ENCODE data around the gene TMEM74B. TPM values are rescaled to one million over a fixed set of nuclear protein-coding genes. Genes with fewer than 3 reads are reported as not detected.

TMEM74B gene
- total RNA-seq, 1 experiment from 2014 or later, result 8.4 TPM

DNA sequence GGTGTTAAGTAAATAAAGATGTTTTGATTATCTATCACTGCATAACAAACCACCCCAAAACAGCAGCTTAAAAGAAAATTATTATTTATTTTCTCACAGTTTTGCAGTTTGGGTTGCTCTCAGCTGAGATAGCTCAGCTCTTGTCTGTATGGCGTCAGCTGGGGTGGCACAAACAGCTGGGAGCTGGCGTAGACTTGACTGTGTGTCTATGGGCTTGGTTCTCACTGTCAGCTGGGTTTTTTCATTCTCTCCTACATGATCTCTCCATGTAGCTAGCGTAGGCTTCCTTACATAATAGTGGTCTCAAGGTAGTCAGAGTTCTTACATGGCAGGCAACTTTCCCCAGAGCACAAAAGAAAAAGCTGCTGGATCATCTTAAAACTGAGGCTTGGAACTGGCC is 6.5 kb upstream of the TMEM74B start:
- no peak overlapping the region for H3K27ac Mint-ChIP-seq
- H3K36me3 Mint-ChIP-seq, result no peaks in the 10 kb centered on the region
- ChIA-PET CTCF (no interaction called here), POLR2A (no interaction called here)
- no peak for ATAC-seq
- no peak for DNase-seq (ENCODE audit: low spot score)
- H3K9me3 Mint-ChIP-seq, result no peaks in the 10 kb centered on the region
- peaks cover 42% of the 10 kb centered on the region for H3K27me3 Mint-ChIP-seq (ENCODE audit: low read depth)
- H3K4me1 Mint-ChIP-seq, result peaks cover 9% of the 10 kb centered on the region
- H3K4me3 Mint-ChIP-seq, result no peak overlapping the region
- no peak for TF ChIP-seq SOX15 (CRISPR knock-in tag; IDR thresholded peaks at IDR 0.05)
- TF ChIP-seq EMX1 (CRISPR knock-in tag; IDR thresholded peaks at IDR 0.05), result no peak
- no peak for TF ChIP-seq SMAD4 (CRISPR knock-in tag; IDR thresholded peaks at IDR 0.05)
- TF ChIP-seq NR1H2 (CRISPR knock-in tag; IDR thresholded peaks at IDR 0.05), result no peak
- TF ChIP-seq ZBTB21 (CRISPR knock-in tag; IDR thresholded peaks at IDR 0.05; ENCODE audit: borderline replicate concordance), result no peak
- no peak for TF ChIP-seq JAZF1 (CRISPR knock-in tag; IDR thresholded peaks at IDR 0.05)
- TF ChIP-seq, protein P1, sequence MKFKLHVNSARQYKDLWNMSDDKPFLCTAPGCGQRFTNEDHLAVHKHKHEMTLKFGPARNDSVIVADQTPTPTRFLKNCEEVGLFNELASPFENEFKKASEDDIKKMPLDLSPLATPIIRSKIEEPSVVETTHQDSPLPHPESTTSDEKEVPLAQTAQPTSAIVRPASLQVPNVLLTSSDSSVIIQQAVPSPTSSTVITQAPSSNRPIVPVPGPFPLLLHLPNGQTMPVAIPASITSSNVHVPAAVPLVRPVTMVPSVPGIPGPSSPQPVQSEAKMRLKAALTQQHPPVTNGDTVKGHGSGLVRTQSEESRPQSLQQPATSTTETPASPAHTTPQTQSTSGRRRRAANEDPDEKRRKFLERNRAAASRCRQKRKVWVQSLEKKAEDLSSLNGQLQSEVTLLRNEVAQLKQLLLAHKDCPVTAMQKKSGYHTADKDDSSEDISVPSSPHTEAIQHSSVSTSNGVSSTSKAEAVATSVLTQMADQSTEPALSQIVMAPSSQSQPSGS (CRISPR knock-in tag; IDR thresholded peaks at IDR 0.05; ENCODE audit: borderline replicate concordance, low read depth), result no peak

- no peak for DNase-seq (ENCODE audit: low spot score)
- peaks cover 9% of the 10 kb centered on the region for H3K4me1 Mint-ChIP-seq
- ATAC-seq, result no peak
- H3K36me3 Mint-ChIP-seq, result no peaks in the 10 kb centered on the region
- peaks cover 37% of the 10 kb centered on the region for H3K27me3 Mint-ChIP-seq (ENCODE audit: low read depth)
- no peak overlapping the region for H3K4me3 Mint-ChIP-seq
- H3K27ac Mint-ChIP-seq, result no peak overlapping the region
- TF ChIP-seq ZNF512 (CRISPR knock-in tag; IDR thresholded peaks at IDR 0.05; ENCODE audit: borderline replicate concordance), result no peak
- TF ChIP-seq SMAD3 (CRISPR knock-in tag; IDR thresholded peaks at IDR 0.05; ENCODE audit: borderline replicate concordance), result no peak
- no peak for TF ChIP-seq ZBTB43 (CRISPR knock-in tag; IDR thresholded peaks at IDR 0.05)
- TF ChIP-seq RORB (CRISPR knock-in tag; IDR thresholded peaks at IDR 0.05), result no peak
- TF ChIP-seq GRHL2 (CRISPR knock-in tag; IDR thresholded peaks at IDR 0.05; ENCODE audit: insufficient replicate concordance, severe bottlenecking), result no peak
- TF ChIP-seq ATF1 (CRISPR knock-in tag; IDR thresholded peaks at IDR 0.05), result no peak
- TF ChIP-seq NFYB (CRISPR knock-in tag; conservative IDR thresholded peaks at IDR 0.05; ENCODE audit: low read depth), result no peak
- TF ChIP-seq TEAD1 (CRISPR knock-in tag; IDR thresholded peaks at IDR 0.05), result no peak
- TF ChIP-seq, protein P2, sequence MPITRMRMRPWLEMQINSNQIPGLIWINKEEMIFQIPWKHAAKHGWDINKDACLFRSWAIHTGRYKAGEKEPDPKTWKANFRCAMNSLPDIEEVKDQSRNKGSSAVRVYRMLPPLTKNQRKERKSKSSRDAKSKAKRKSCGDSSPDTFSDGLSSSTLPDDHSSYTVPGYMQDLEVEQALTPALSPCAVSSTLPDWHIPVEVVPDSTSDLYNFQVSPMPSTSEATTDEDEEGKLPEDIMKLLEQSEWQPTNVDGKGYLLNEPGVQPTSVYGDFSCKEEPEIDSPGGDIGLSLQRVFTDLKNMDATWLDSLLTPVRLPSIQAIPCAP (CRISPR knock-in tag; IDR thresholded peaks at IDR 0.05), result no peak
- no peak for TF ChIP-seq SP1 (CRISPR knock-in tag; conservative IDR thresholded peaks at IDR 0.05)
- TF ChIP-seq RELA (CRISPR knock-in tag; IDR thresholded peaks at IDR 0.05; ENCODE audit: borderline replicate concordance), result no peak
- TF ChIP-seq, protein P3, sequence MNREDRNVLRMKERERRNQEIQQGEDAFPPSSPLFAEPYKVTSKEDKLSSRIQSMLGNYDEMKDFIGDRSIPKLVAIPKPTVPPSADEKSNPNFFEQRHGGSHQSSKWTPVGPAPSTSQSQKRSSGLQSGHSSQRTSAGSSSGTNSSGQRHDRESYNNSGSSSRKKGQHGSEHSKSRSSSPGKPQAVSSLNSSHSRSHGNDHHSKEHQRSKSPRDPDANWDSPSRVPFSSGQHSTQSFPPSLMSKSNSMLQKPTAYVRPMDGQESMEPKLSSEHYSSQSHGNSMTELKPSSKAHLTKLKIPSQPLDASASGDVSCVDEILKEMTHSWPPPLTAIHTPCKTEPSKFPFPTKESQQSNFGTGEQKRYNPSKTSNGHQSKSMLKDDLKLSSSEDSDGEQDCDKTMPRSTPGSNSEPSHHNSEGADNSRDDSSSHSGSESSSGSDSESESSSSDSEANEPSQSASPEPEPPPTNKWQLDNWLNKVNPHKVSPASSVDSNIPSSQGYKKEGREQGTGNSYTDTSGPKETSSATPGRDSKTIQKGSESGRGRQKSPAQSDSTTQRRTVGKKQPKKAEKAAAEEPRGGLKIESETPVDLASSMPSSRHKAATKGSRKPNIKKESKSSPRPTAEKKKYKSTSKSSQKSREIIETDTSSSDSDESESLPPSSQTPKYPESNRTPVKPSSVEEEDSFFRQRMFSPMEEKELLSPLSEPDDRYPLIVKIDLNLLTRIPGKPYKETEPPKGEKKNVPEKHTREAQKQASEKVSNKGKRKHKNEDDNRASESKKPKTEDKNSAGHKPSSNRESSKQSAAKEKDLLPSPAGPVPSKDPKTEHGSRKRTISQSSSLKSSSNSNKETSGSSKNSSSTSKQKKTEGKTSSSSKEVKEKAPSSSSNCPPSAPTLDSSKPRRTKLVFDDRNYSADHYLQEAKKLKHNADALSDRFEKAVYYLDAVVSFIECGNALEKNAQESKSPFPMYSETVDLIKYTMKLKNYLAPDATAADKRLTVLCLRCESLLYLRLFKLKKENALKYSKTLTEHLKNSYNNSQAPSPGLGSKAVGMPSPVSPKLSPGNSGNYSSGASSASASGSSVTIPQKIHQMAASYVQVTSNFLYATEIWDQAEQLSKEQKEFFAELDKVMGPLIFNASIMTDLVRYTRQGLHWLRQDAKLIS (CRISPR knock-in tag; IDR thresholded peaks at IDR 0.05; ENCODE audit: borderline replicate concordance), result no peak
- TF ChIP-seq TEAD4 (CRISPR knock-in tag; IDR thresholded peaks at IDR 0.05), result no peak
- no peak for TF ChIP-seq IRF2 (CRISPR knock-in tag; IDR thresholded peaks at IDR 0.05; ENCODE audit: borderline replicate concordance, low read depth)
- no peak for TF ChIP-seq CTCF (IDR thresholded peaks at IDR 0.05)
- H3K9me3 Mint-ChIP-seq, result no peaks in the 10 kb centered on the region
- ChIA-PET POLR2A (no interaction called here), CTCF (no interaction called here)
These were observed 6.1 kb upstream of the TMEM74B start for GRCh38 chr20:1190847-1191246.

Measured in WTC11 (cell line).